Gastrocnemius medialis (tissue), 4 donors: ENCODE results near the gene TGFBRAP1.

Experiments used
- CTCF ChIP-seq, 5 experiments: fragments of 450-650 bp in 3 of 5; fragments of 200-600 bp in 2 of 5; sonication (generic) in 2 of 5; IDR thresholded peaks in 4 of 5; conservative IDR thresholded peaks in 1 of 5; 1 replicate in 4 of 5; 2 replicates in 1 of 5; pipeline ENCODE4 v1.5.1; 2016 to 2019; ENCODE audit warnings: antibody characterized with exemption in 5 of 5, mild to moderate bottlenecking in 3 of 5, moderate library complexity in 3 of 5
- POLR2A ChIP-seq, 2 donors: fragments of 450-650 bp; IDR thresholded peaks; one replicate each; pipeline ENCODE4 v1.6.1; 2017; ENCODE audit warnings: antibody characterized with exemption in 2 of 2, mild to moderate bottlenecking in 2 of 2, moderate library complexity in 2 of 2

GRCh38 chr2:105294046-105294445 is 35.5 kb downstream of the TGFBRAP1 start:
- no peak for TF ChIP-seq CTCF (IDR thresholded peaks at IDR 0.05 in 4 of 5, conservative IDR thresholded peaks at IDR 0.05 in 1 of 5)
- no peak for TF ChIP-seq POLR2A (IDR thresholded peaks at IDR 0.05)
